H9 (cell line): ENCODE measurements around the gene FRAS1. TPM values are rescaled to one million over a fixed set of nuclear protein-coding genes. Genes with fewer than 3 reads are reported as not detected.

Experiments used
- DNase-seq: peaks from one replicate; pipeline ENCODE4 v3.0.0-alpha.2; 2017
- H2AFZ ChIP-seq: one replicate; pipeline ENCODE4 v1.6.1; 2013; ENCODE audit warnings: mild to moderate bottlenecking, low read length, control low read depth, moderate library complexity
- H2AK5ac ChIP-seq: 2 replicates; pipeline ENCODE4 v1.6.1; 2013; ENCODE audit warnings: low read length, control low read depth, mixed read lengths; ENCODE audit not compliant: insufficient read length
- H2BK120ac ChIP-seq: one replicate; pipeline ENCODE4 v1.6.1; 2013; ENCODE audit warnings: low read depth, mild to moderate bottlenecking, low read length, control low read depth, inconsistent platforms; ENCODE audit not compliant: poor library complexity, severe bottlenecking
- H2BK12ac ChIP-seq: 2 replicates; pipeline ENCODE4 v1.6.1; 2013; ENCODE audit warnings: low read length, control low read depth, mixed read lengths, low read depth; ENCODE audit not compliant: insufficient read length
- H2BK15ac ChIP-seq: 2 replicates; pipeline ENCODE4 v1.6.1; 2013; ENCODE audit warnings: low read depth, low read length, control low read depth
- H2BK20ac ChIP-seq: one replicate; pipeline ENCODE4 v1.6.1; 2013; ENCODE audit warnings: low read depth, mild to moderate bottlenecking, low read length, control low read depth, inconsistent platforms; ENCODE audit not compliant: poor library complexity, severe bottlenecking
- H2BK5ac ChIP-seq: 2 replicates; pipeline ENCODE4 v1.6.1; 2013; ENCODE audit warnings: low read length, control low read depth, mixed read lengths; ENCODE audit not compliant: insufficient read length
- H3K14ac ChIP-seq: 2 replicates; pipeline ENCODE4 v1.6.1; 2013; ENCODE audit warnings: low read length, control low read depth; ENCODE audit not compliant: insufficient read depth
- H3K18ac ChIP-seq: 2 replicates; pipeline ENCODE4 v1.6.1; 2013; ENCODE audit warnings: low read depth, mild to moderate bottlenecking, mixed read lengths, low read length, control low read depth; ENCODE audit not compliant: insufficient read length
- H3K23ac ChIP-seq: 2 replicates; pipeline ENCODE4 v1.6.1; 2013; ENCODE audit warnings: low read length, control low read depth, mixed read lengths, low read depth; ENCODE audit not compliant: insufficient read length
- H3K23me2 ChIP-seq: 2 replicates; pipeline ENCODE4 v1.6.1; 2013; ENCODE audit warnings: low read depth, mild to moderate bottlenecking, mixed read lengths, low read length, control low read depth; ENCODE audit not compliant: insufficient read length, poor library complexity, severe bottlenecking
- H3K27ac ChIP-seq: 2 replicates; pipeline ENCODE4 v1.5.1; 2013; ENCODE audit warnings: low read length, control low read depth, mixed read lengths, low read depth; ENCODE audit not compliant: insufficient read length
- H3K27me3 ChIP-seq: 2 replicates; pipeline ENCODE4 v1.6.1; 2013; ENCODE audit warnings: low read length, control low read depth, inconsistent platforms; ENCODE audit not compliant: insufficient read depth
- H3K4ac ChIP-seq: 2 replicates; pipeline ENCODE4 v1.6.1; 2013; ENCODE audit warnings: low read depth, mild to moderate bottlenecking, control low read depth, inconsistent platforms, low read length, moderate library complexity
- H3K4me1 ChIP-seq: 2 replicates; pipeline ENCODE4 v1.6.1; 2013; ENCODE audit warnings: low read length, control low read depth, inconsistent platforms; ENCODE audit not compliant: insufficient read depth
- H3K4me2 ChIP-seq: 2 replicates; pipeline ENCODE4 v1.6.1; 2013; ENCODE audit warnings: low read length, control low read depth, mixed read lengths; ENCODE audit not compliant: insufficient read length, insufficient read depth
- H3K56ac ChIP-seq: 2 replicates; pipeline ENCODE4 v1.6.1; 2013; ENCODE audit warnings: low read depth, mild to moderate bottlenecking, mixed read lengths, low read length, control low read depth; ENCODE audit not compliant: insufficient read length
- H3K79me1 ChIP-seq: 2 replicates; pipeline ENCODE4 v1.6.1; 2013; ENCODE audit warnings: low read depth, mild to moderate bottlenecking, moderate library complexity, low read length, control low read depth, inconsistent platforms; ENCODE audit not compliant: insufficient read depth, poor library complexity, severe bottlenecking
- H3K79me2 ChIP-seq: 2 replicates; pipeline ENCODE4 v1.6.1; 2013; ENCODE audit warnings: low read length, control low read depth, inconsistent platforms; ENCODE audit not compliant: insufficient read depth
- H3K9ac ChIP-seq: 2 replicates; pipeline ENCODE4 v1.6.1; 2013; ENCODE audit warnings: low read length, control low read depth, mixed read lengths; ENCODE audit not compliant: insufficient read length; ENCODE audit errors: extremely low read depth
- H3K9me3 ChIP-seq: one replicate; pipeline ENCODE4 v1.6.1; 2013; ENCODE audit warnings: low read depth, low read length, inconsistent platforms; ENCODE audit not compliant: control insufficient read depth
- H3T11ph ChIP-seq: one replicate; pipeline ENCODE4 v1.6.1; 2013; ENCODE audit warnings: mild to moderate bottlenecking, low read length, control low read depth, inconsistent platforms
- H4K20me1 ChIP-seq: one replicate; pipeline ENCODE4 v1.6.1; 2013; ENCODE audit not compliant: control insufficient read depth, insufficient read length, insufficient read depth
- H4K5ac ChIP-seq: 2 replicates; pipeline ENCODE4 v1.6.1; 2013; ENCODE audit warnings: low read depth, mild to moderate bottlenecking, mixed read lengths, low read length, control low read depth; ENCODE audit not compliant: insufficient read length
- H4K8ac ChIP-seq: replicated peaks from 2 replicates; pipeline ENCODE4 v1.6.1; 2013; ENCODE audit warnings: low read length, control low read depth, mixed read lengths, low read depth; ENCODE audit not compliant: insufficient read length
- H4K91ac ChIP-seq: 2 replicates; pipeline ENCODE4 v1.6.1; 2013; ENCODE audit warnings: low read depth, mild to moderate bottlenecking, moderate library complexity, mixed read lengths, low read length, control low read depth; ENCODE audit not compliant: insufficient read length
- H3K27ac Mint-ChIP-seq, 3 experiments: 2 replicates in 2 of 3; 3 replicates in 1 of 3; pipeline ENCODE4 v1.8.0; 2020 to 2021; ENCODE audit warnings: mixed read lengths in 3 of 3, mild to moderate bottlenecking in 1 of 3, moderate library complexity in 1 of 3
- H3K27me3 Mint-ChIP-seq: 2 replicates; pipeline ENCODE4 v1.8.0; 2021; ENCODE audit warnings: low read depth, mild to moderate bottlenecking, moderate library complexity, mixed read lengths
- H3K36me3 Mint-ChIP-seq, 3 experiments: 2 replicates in 2 of 3; 3 replicates in 1 of 3; pipeline ENCODE4 v1.8.0; 2020 to 2021; ENCODE audit warnings: low read depth in 3 of 3, mixed read lengths in 3 of 3; ENCODE audit not compliant: insufficient read depth in 1 of 3
- H3K4me1 Mint-ChIP-seq, 2 experiments: 2 replicates each; pipeline ENCODE4 v1.8.0; 2020; ENCODE audit warnings: mixed read lengths in 2 of 2
- H3K4me3 Mint-ChIP-seq, 2 experiments: 2 replicates in 1 of 2; 3 replicates in 1 of 2; pipeline ENCODE4 v1.8.0; 2020 to 2021; ENCODE audit warnings: mild to moderate bottlenecking in 2 of 2, mixed read lengths in 2 of 2, moderate library complexity in 1 of 2
- H3K9me3 Mint-ChIP-seq, 2 experiments: 2 replicates in 1 of 2; 3 replicates in 1 of 2; pipeline ENCODE4 v1.8.0; 2020; ENCODE audit warnings: mild to moderate bottlenecking in 2 of 2, mixed read lengths in 2 of 2, moderate library complexity in 1 of 2
- CTCF ChIP-seq: fragments of 200-600 bp; sonication (generic); conservative IDR thresholded peaks from 3 replicates; pipeline ENCODE4 v1.8.0; 2021; ENCODE audit warnings: antibody characterized with exemption, mild to moderate bottlenecking
- WGBS: extraction: QIAGEN DNeasy Blood & Tissue Kit; methylation state at CpG from one replicate; pipeline ENCODE4 v1.1.7; 2013; ENCODE audit warnings: missing lambda C conversion rate, low lambda C conversion rate, mixed read lengths; ENCODE audit not compliant: insufficient read length; ENCODE audit errors: extremely low coverage; 5-methylcytosine and 5-hydroxymethylcytosine counted together
- total RNA-seq: library from RNA; stranded (reverse); gene quantifications from 2 replicates; pipeline ENCODE4 v1.2.1, GENCODE V29; 2021

The FRAS1 gene
- total RNA-seq, 1 experiment from 2014 or later, result 58.5 TPM

DNA sequence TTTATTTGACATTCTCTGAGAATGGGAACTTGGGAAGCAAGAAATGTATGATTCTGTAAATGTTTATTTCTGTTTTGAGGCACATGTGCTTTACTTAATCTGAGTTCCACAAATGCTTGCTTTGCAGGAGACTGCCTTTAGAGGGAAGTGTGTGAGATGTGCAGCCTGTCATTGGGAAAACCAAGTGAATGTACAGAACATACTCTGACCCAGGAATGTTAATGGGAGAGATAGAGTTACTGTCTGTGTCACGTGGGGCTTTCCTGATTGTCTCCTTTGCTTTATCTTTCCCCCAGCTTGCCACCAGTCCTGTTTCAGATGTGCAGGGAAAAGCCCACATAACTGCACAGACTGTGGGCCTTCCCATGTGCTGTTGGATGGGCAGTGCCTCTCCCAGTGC is 275.9 kb downstream of the FRAS1 start:
- no peak overlapping the region for H4K91ac ChIP-seq
- H2AK5ac ChIP-seq, result no peak overlapping the region
- no peak overlapping the region for H3K18ac ChIP-seq
- H3K56ac ChIP-seq, result no peak overlapping the region
- H3K23me2 ChIP-seq, result no peaks in the 10 kb centered on the region
- H3K4me2 ChIP-seq, result no peak overlapping the region
- Mint-ChIP-seq H3K4me3 (no peak overlapping the region; a peak in 1 of 5 replicates), H3K9me3 (no peaks in the 10 kb centered on the region), H3K27ac (peak overlapping the region in 1 of 3 experiments; percentile 1; a peak in 1 of 7 replicates), H3K36me3 (peaks cover 25 to 29% (median 29%) of the 10 kb centered on the region in 3 experiments), H3K27me3 (no peaks in the 10 kb centered on the region), H3K4me1 (peaks cover 73 to 76% of the 10 kb centered on the region in 2 experiments)
- no peak overlapping the region for H4K8ac ChIP-seq
- H3K27me3 ChIP-seq, result no peaks in the 10 kb centered on the region
- no peak overlapping the region for H2BK12ac ChIP-seq
- no CpG with 5 or more reads among the region's 1 CpG for WGBS
- no peak overlapping the region for H3K9ac ChIP-seq
- H4K5ac ChIP-seq, result no peak overlapping the region
- H2BK20ac ChIP-seq, result no peak overlapping the region
- H3K79me2 ChIP-seq, result no peaks in the 10 kb centered on the region
- no peak for DNase-seq
- no peak overlapping the region for H2AFZ ChIP-seq
- H4K20me1 ChIP-seq, result no peaks in the 10 kb centered on the region
- H3K27ac ChIP-seq, result no peak overlapping the region
- no peak for TF ChIP-seq CTCF
- H3K14ac ChIP-seq, result no peak overlapping the region
- no peaks in the 10 kb centered on the region for H3K79me1 ChIP-seq
- no peak overlapping the region for H2BK5ac ChIP-seq
- H2BK120ac ChIP-seq, result no peak overlapping the region
- H3K9me3 ChIP-seq, result no peaks in the 10 kb centered on the region
- H3K4ac ChIP-seq, result no peak overlapping the region
- H3K4me1 ChIP-seq, result peaks cover 34% of the 10 kb centered on the region
- no peak overlapping the region for H3T11ph ChIP-seq
- H3K23ac ChIP-seq, result no peak overlapping the region
- H2BK15ac ChIP-seq, result no peak overlapping the region
